ENCODE measurements around the gene PEX7.

DNA sequence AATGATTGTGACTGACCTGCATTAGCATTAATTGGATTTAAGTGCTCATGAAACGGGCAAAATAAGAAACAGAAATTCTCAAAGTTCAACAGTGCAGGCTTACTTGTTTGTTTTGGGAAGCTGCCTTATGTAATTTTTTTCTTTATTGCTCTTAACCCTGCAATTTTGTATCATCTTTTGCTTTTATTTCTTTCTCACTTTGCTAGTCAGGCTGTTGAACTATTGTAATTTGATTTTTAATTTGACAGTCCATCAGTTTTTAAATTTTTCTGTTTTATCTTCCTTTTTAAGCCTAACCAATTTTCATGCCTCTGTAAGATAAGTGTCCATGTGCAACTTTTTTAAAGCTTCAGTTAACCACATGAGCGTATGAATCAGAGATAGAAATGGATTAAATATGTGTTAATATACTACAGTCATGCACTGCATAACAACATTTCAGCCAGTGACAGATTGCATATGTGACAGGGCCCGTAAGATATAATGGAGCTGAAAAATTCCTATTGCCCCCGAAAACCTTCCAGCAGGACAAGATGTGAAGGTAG, 44.6 kb downstream of the PEX7 start:
- TF ChIP-seq, protein P1, sequence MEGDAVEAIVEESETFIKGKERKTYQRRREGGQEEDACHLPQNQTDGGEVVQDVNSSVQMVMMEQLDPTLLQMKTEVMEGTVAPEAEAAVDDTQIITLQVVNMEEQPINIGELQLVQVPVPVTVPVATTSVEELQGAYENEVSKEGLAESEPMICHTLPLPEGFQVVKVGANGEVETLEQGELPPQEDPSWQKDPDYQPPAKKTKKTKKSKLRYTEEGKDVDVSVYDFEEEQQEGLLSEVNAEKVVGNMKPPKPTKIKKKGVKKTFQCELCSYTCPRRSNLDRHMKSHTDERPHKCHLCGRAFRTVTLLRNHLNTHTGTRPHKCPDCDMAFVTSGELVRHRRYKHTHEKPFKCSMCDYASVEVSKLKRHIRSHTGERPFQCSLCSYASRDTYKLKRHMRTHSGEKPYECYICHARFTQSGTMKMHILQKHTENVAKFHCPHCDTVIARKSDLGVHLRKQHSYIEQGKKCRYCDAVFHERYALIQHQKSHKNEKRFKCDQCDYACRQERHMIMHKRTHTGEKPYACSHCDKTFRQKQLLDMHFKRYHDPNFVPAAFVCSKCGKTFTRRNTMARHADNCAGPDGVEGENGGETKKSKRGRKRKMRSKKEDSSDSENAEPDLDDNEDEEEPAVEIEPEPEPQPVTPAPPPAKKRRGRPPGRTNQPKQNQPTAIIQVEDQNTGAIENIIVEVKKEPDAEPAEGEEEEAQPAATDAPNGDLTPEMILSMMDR (IDR thresholded peaks at IDR 0.05), result no peak
- TF ChIP-seq POLR2A (IDR thresholded peaks at IDR 0.05), result no peak
